Measurements from ENCODE around the gene ADAMTSL5.
A peak's percentile ranks its signal among the peaks of the same experiment; 100 is the strongest.
"Not testable (repeated sequence)": the region's sequence is repeated elsewhere in the genome, so short reads cannot be mapped to it uniquely, and the experiment has no call there.

Gene ADAMTSL5

DNA sequence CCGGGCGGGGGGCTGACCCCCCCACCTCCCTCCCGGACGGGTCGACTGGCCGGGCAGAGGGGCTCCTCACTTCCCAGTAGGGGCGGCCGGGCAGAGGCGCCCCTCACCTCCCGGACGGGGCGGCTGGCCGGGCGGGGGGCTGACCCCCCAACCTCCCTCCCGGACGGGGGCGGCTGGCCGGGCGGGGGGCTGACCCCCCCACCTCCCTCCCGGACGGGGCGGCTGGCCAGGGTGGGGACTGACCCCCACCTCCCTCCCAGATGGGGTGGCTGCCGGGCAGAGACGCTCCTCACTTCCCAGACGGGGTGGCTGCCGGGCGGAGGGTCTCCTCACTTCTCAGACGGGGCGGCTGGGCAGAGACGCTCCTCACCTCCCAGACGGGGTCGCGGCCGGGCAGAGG, 13.6 kb downstream of the ADAMTSL5 start:
- not testable (repeated sequence) for DNase-seq (ENCODE audit: insufficient read length, low spot score); FAIRE-seq

DNA sequence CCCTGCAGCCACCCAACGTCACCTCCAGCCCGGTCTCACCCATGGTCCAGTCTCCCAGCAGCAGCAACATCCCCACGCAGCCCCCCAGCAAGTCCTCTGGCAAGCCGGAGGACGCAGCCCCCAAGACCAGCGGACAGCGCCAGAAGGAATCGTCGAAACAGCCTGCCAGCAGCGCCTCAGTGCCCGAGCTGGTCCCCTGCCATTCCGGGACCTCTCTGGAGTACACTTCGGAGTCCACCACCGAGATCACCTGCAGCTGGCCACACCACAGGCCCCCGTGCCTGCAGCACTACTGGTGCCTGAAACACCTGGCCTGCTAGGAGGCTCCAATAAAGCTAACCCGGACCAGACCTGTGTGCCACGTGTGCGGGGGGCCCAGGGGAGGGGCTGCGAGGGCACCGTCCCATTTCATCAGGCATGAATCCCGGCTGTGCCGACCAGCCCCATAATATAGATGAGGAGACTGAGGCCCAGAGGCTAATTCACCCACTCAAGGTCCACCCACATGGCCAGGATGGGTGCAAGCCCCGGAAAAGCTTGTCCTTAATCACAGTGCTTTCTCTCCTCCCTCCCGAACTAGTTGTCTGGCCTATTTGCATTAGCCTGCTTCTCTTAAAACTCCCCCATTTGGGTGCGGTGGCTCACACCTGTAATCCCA, 15.1 kb downstream of the ADAMTSL5 start:
- DNase-seq (ENCODE audit: insufficient read length, low spot score) (no peak), FAIRE-seq (no peak)

GRCh38 chr19:1496714-1497577, 15.9 kb downstream of the ADAMTSL5 start:
- FAIRE-seq (no peak), DNase-seq (ENCODE audit: insufficient read length, low spot score) (no peak)

- DNase-seq (ENCODE audit: insufficient read length, low spot score) = no peak
- FAIRE-seq = no peak
These were observed 16.8 kb downstream of the ADAMTSL5 start for GRCh38 chr19:1495799-1496713.

GRCh38 chr19:1495051-1495798, 17.6 kb downstream of the ADAMTSL5 start:
- no peak for FAIRE-seq
- no peak for DNase-seq (ENCODE audit: insufficient read length, low spot score)

- DNase-seq (ENCODE audit: insufficient read length, low spot score) = no peak
- no peak for FAIRE-seq
These were observed 18.6 kb downstream of the ADAMTSL5 start for GRCh38 chr19:1494115-1494815.

DNA sequence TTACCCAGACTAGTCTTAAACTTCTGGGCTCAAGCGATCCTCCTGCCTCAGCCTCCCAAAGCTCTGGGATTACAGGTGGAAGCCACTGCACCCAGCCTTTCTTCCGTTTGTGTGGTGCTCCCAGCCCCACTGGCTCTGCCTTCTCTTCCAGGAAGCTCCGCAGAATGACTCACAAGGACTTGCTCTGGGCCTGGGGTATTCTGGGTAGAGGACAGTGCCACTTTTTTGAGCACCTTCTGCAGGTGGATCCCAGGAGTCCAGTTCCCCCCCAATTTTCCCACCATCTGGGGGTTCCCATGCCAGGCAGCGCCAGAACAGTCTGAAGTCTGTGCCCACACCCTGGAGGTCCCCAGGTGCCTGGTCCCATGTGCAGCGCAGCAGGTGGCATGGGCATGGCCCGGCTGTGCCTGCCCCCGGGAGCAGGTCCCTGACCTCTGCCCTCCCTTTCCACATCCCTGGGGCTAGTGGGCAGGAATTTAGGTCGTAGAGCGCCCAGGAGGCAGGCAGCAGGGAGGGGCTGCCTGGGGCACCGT, 20.3 kb downstream of the ADAMTSL5 start:
- DNase-seq (ENCODE audit: insufficient read length, low spot score) (no peak), FAIRE-seq (no peak)

- DNase-seq (ENCODE audit: insufficient read length, low spot score) (no peak), FAIRE-seq (no peak)
These were observed 21.0 kb downstream of the ADAMTSL5 start for GRCh38 chr19:1491849-1492170.

GRCh38 chr19:1491114-1491848, 21.5 kb downstream of the ADAMTSL5 start, which contains the start of gene REEP6:
Gene REEP6, plus strand, starts transcription at chr19:1491181. Its CDS starts 89 bp downstream, at chr19:1491270.
- no peak for DNase-seq (ENCODE audit: insufficient read length, low spot score)
- no peak for FAIRE-seq

- peak; percentile 91 for DNase-seq (ENCODE audit: insufficient read length, low spot score)
These were observed 22.3 kb downstream of the ADAMTSL5 start, which contains the start of gene PCSK4 for GRCh38 chr19:1490311-1491113. Gene PCSK4, minus strand, starts transcription at chr19:1490350. Its CDS starts 4 bp downstream, at chr19:1490346.

DNA sequence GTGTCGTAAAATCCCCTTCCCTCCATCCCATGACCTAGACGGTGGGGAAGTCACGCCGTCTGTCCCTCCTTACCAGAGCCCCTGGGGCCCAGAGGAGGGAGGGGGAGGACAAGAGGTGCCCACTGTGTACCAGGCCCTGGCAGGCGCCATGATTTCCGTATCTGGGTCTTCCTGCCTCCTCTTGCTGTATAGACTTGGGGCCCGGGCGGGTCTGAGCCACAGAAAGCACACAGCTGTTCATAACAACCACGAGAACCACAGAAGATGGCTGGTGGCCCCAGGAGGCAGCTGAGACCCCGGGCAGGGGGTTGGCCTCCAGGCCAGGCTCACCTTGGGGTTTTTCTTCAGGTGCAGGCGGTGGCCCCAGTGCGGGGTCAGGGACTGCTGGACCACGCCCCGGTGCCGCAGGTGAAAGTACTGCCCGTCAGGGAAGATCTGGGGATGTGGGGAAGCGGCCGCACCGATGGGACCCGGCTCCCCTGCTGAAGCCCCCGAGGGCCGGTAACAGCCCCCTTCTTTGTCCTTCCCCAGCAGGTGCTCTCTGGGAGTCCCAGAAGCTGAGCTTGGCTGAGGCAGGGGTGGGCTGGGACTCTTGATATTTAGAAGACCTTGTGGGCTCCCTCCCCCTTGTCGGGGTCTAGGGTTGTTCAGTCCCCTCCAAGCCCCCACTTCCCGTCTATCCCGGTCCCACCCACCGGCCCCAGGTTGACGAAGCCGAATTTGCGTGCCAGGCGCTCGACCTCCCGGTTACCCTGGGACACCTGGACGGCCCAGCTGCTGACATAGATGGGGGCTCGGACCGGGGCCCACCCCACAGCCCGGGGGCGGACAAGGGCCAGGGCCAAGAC, 23.1 kb downstream of the ADAMTSL5 start:
- DNase-seq (ENCODE audit: insufficient read length, low spot score) = no peak
- no peak for FAIRE-seq

More at GRCh38 chr19:1490311-1491113, 22.3 kb downstream of the ADAMTSL5 start, which contains the start of gene PCSK4:
- peak; percentile 99 for FAIRE-seq

DNA sequence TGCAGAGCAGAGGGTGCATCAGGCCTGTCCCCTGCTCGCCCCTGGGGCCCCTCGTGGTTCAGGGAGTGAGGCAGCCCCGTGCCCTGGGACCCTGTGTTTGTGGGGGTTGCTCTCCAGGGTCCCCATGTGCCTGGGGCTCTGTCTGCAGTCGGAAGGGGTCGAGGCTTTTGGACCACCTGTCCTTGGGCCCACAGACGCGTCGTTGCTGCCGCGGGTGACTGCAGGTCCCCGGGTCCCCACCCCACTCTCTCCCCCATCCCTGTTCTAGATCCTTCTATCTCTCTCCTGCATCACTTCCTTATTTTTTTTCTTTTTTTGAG, 24.6 kb downstream of the ADAMTSL5 start:
- DNase-seq (ENCODE audit: insufficient read length, low spot score) (no peak), FAIRE-seq (no peak)

GRCh38 chr19:1487576-1488281, 25.1 kb downstream of the ADAMTSL5 start:
- no peak for FAIRE-seq

DNA sequence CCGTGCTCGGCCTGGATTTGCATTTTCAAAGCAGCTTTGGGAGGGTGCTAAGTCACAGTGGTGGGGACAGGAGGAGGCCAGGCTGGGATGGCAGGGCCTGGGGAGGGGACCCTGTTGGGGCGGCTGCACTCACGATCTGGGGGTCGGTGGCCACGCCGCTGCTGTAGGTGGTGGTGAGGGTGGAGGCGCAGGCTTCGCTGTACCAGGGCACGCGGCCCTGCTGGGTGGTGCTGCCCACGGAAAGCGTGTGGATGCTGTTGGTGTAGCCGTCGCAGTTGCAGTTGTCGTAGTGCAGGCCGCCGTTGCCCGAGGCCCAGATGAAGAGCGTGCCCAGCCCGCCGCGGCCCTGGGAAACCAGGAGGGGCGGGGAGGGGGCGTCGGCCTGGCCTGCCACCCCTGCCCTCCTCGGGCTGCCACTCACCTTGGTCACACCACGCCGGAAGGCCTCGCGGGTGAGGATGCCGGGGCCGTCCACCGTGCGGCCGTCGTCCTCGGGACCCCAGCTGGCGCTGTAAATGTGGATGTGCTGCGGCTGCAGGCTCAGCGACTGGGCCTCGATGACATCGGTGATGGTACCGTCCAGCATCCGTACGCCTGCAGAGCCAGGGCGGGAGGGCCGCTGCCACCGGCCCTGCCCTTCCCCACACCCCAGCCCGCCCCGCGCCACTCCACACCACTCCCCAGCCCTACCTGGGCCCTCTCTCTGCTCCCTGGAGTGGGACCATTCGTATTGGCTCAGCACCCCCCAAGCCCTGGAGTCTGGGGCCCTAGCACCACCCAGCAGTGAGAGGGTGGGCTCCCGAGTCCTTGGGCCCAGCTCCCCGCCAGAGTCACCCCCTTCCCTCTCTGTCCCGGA, 25.9 kb downstream of the ADAMTSL5 start:
- DNase-seq (ENCODE audit: insufficient read length, low spot score) = no peak
- no peak for FAIRE-seq

More at GRCh38 chr19:1487576-1488281, 25.1 kb downstream of the ADAMTSL5 start:
- no peak for DNase-seq (ENCODE audit: insufficient read length, low spot score)

DNA sequence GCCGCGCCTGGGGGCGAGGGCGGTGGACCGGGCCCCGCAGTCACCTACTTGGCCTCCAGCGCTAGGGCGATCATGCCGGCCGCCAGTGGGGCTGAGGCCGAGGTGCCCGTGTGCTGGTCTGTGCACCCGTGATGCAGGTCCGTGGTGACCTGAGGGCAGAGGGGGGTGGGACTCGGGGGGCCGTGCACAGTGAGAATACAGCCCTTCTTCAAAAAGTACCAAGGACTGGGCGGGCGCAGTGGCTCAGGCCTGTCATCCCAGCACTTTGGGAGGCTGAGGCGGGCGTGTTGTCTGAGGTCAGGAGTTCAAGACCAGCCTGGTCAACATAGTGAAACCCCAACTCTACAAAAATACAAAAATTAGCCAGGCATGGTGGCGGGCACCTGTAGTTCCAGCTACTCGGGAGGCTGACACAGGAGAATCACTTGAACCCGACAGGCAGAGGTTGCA, 28.8 kb downstream of the ADAMTSL5 start:
- DNase-seq (ENCODE audit: insufficient read length, low spot score) (no peak), FAIRE-seq (no peak)

Measured in HTR-8/SVneo (cell line).